Transverse colon (tissue), 3 donors: ENCODE measurements around the gene SIT1.

Experiments
- CTCF ChIP-seq, 5 experiments: fragments of 200-600 bp in 3 of 5; fragments of 450-650 bp in 2 of 5; sonication (generic) in 3 of 5; IDR thresholded peaks; 1 replicate in 2 of 5; 2 replicates in 3 of 5; pipeline ENCODE4 v1.5.1; 2016 to 2017; ENCODE audit warnings: antibody characterized with exemption in 5 of 5, inconsistent platforms in 3 of 5, mild to moderate bottlenecking in 2 of 5, moderate library complexity in 1 of 5
- EP300 ChIP-seq: sonication (generic); formaldehyde crosslinking; IDR thresholded peaks from one replicate; pipeline ENCODE4 v1.6.1; 2017; ENCODE audit warnings: antibody characterized with exemption, low read depth
- POLR2A ChIP-seq: fragments of 450-650 bp; IDR thresholded peaks from one replicate; pipeline ENCODE4 v1.6.1; 2016; ENCODE audit warnings: antibody characterized with exemption, mild to moderate bottlenecking, moderate library complexity

- TF ChIP-seq CTCF (IDR thresholded peaks at IDR 0.05) (peak; percentile 88 to 98 (median 96)), POLR2A (peak; percentile 90), EP300 (no peak)
These were observed 4.0 kb downstream of the SIT1 start for GRCh38 chr9:35646533-35647265.
